ENCODE results near the gene FCHO1.
"Not testable (repeated sequence)": the region's sequence is repeated elsewhere in the genome, so short reads cannot be mapped to it uniquely, and the experiment has no call there.

Gene FCHO1

GRCh38 chr19:17765069-17765618 is 13.9 kb downstream of the FCHO1 start:
- no peak for DNase-seq

GRCh38 chr19:17766543-17767131 is 15.4 kb downstream of the FCHO1 start:
- no peak for DNase-seq

- no peak for DNase-seq
These were observed 16.3 kb downstream of the FCHO1 start for GRCh38 chr19:17767559-17767958.

DNA sequence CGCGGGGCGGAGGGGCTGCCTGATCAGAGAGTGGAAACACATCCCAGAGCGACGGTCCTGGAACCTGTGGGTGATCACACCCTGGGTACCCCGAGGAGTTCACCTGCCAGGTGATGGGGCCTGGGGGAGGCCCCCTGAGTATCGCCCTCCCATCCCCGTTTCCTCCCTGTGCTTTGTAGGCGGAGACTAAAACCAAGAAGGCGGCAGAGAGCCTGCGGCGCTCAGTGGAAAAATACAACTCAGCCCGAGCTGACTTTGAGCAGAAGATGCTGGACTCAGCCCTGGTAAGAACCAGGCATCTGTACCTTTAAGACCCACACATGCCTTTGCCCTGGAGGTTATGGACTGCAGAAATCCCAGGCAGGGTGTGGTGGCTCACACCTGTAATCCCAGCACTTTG is 19.3 kb downstream of the FCHO1 start:
- no peak for DNase-seq

- DNase-seq: no peak
These were observed 20.9 kb downstream of the FCHO1 start for GRCh38 chr19:17772172-17772571.

DNA sequence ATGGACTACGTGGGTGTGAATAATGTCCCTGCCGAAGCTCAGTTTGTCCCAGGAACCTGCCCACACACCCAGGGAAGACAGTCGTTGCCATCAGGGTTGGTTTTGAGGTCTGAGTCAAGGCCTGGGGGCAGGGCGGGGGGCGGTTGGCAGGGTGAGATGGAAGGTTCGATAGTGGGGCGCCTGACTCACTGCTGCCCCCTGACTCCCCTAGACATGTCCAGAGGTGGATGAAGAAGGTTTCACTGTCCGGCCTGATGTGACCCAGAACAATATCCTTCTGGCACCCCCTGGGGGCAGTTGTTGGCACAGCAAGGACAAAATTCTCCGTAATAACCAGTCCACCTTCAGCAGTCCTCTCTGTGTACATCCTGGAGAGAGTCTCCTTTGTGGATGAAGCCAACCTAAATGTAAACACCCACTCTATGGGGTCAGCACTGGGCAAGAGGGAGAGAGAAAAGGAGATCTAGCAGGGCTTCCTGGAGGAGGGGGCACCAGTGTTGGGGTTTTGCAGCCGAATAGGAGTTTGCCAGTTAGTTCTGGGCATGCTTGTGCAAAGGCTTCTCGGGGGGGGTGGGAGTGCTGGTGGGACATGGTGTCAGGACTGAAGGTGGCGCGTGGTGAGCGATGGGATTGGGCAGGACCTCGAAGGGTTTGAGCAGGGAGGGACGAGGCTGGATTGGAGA is 24.1 kb downstream of the FCHO1 start:
- DNase-seq: peak; percentile 33

GRCh38 chr19:17775991-17776803 is 24.9 kb downstream of the FCHO1 start:
- DNase-seq: no peak

DNA sequence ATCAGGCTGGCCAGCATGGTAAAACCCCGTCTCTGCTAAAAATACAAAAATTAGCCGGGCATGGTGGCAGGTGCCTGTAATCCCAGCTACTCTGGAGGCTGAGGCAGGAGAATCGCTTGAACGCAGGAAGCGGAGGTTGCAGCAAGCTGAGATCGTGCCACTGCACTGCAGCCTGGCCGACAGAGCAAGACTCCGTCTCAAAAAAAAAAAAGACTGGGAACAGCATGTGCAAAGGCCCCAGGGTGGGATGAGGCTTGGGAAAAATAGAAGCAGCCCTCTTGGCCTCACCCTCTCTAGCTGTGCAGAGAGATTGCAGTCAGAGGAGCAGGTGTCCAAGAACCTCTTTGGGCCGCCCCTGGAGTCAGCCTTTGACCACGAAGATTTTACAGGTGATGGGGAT is 26.6 kb downstream of the FCHO1 start:
- DNase-seq: not testable (repeated sequence)

GRCh38 chr19:17778251-17778967 is 27.1 kb downstream of the FCHO1 start:
- DNase-seq: no peak

DNA sequence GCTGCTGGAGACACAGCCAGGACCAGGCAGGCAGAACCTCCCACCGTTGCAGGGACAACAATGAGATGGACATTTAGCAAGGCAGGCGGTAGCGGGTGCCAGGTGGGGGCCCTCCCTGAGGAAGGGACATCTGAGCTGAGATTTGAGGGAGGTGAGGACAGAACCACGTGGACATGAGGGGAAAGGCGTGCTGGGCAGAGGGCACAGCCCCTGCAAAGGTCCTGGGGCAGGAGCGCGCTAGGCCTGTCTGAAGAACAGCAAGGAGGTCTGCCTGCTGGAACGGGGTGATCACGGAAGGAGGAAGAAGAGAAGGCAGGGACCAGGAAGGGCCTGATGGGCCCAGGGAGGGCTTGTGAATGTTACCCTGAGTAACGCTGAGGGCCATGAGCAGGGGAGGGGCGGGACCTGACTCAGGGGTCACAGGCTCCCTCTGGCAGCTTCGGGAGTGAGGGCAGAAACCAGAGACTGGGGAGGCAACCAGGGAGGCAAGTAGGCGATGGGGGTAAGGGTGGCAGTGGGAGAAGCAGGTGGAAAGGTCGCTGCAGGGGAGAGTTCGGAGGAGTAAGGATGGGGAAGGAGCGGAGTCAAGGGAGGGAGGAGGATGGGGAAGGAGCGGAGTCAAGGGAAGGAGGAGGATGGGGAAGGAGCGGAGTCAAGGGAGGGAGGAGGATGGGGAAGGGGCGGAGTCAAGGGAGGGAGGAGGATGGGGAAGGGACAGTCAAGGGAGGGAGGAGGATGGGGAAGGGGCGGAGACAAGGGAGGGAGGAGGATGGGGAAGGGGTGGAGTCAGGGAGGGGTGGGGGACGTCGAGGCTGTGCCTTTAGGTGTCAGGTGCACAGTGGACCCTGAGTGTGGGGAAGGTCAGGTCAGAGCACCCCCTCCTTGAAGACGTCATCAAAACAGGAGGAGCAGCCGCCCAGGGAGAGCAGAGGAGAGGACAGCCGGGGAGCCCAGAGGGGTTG is 28.0 kb downstream of the FCHO1 start:
- DNase-seq: no peak

DNA sequence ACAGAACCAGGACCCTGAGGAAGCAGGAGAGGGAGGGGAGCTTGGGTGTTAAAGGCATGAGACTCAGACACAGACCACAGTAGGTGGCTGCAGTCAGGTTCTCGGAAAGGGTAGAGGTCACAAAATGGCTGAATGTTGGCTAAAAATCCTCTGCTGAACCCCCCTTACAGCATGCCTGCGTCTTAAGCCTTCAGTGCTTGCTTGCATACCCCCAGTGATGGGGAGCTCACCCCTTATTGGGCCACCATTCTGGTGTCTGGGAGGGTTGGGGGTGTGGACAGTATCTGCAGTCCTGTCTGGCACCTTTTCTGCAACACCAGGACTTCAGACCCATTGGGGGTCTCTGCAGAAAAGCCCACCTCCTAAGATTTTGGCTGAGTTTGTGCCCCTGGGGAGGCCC is 29.5 kb downstream of the FCHO1 start:
- DNase-seq: no peak

DNA sequence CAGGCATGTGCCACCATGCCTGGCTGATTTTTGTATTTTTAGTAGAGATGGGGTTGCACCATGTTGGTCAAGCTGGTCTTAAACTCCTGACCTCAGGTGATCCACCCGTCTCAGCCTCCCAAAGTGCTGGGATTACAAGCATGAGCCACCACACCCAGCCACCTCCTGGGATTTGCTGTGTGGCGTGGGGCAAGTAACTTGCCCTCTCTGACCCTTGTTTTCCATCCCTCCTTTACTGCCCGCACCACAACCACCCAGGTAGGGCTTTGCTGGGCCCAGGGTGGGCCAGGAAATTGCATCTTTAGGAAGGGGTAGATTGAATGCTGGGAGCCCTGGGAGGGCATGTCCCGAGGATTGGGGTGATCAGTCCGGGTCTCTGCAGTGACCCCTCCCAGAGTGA is 32.4 kb downstream of the FCHO1 start:
- DNase-seq: not testable (repeated sequence)

DNA sequence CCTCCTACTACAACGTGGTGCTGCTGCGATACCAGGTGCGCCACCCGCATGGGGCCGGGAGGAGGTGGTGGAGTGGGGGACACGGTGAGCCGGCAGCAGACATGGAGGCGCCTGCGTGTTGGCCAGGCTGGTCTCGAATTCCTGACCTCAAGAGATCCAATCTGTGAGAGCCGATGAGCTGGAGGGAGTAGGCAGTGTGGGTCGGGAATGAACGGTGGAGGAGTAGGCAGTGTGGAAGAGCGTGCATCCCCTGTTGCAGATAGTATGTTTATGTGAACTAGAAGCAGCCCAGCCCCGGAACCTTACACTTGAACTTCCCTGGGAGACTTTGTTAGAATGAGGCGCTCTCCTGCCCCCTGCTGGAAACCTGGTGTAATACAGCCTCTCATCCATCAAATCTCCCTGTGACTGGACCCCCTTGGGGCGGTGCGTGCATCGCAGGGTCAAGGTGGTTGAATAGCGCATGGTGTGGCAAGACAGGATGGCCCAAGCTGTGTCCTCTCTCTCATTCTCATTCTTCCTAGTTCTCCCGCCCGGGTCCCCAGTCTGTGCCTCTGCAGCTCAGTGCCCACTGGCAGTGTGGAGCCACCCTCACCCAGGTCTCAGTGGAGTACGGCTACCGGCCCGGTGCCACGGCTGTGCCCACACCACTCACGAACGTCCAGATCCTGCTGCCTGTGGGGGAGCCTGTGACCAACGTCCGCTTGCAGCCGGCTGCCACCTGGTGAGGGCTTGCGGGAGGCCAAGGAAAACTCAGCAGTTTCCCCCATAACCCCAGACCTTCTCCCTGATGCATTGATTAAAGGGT is 33.1 kb downstream of the FCHO1 start:
- peak; percentile 68 for DNase-seq

DNA sequence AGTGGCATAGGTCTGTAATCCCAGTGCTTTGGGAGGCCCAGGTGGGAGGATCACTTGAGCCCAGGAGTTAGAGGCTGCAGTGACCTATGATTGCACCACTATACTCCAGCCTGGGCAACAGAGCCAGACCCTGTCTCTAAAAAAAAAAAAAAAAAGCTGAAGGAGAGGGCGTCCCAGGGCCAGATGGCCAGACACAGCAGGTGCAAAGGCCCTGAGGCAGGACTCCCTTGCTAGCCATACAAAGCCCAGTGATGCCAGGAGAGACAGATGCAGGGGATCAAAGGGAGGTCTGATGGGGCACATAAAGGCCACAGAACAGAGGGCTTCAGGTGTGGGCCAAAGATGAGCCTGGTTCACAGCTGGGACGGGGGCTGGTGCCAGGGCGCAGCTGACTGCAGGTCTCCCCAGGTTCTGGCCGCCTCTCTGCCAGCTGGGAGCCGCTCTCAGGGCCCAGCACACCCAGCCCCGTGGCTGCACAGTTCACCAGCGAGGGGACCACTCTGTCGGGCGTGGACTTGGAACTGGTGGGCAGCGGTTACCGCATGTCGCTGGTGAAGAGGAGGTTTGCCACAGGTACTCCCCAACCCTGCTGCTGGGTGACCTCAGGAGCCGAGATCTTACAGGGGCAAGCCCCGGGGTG is 36.1 kb downstream of the FCHO1 start:
- no peak for DNase-seq

- DNase-seq: no peak
These were observed 37.4 kb downstream of the FCHO1 start for GRCh38 chr19:17788632-17789031.

DNA sequence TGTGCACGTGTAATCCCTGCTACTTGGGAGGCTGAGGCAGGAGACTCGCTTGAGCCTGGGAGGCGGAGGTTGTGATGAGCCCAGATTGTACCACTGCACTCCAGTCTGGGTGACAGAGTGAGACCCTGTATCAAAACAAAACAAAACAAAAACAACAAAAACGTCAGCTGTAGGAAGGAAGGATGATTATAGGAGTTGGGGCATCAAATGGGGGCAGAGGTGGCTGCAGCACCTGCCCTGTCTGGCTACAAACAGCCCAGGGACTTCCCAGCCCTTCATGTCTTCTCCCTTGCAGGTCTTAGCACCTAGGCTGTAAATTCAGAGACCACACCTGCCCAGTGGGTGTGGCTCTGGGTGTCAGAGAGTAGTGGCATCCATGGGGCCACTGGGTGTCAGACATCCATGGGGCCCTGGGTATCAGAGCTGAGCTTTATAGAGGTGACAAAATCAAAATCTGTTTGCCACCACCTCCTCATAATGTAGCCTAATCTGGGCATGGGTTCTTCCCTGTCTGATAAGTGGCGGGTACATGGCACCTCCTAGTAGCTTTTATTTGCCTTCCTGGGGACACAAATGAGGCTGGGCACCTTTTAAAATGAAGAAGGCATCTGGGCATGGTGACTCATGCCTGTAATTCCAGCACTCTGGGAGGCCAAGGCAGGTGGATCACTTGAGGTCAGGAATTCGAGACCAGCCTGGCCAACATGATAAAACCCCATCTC is 38.9 kb downstream of the FCHO1 start:
- no peak for DNase-seq

- DNase-seq: no peak
These were observed 43.1 kb downstream of the FCHO1 start for GRCh38 chr19:17794412-17794730.

DNA sequence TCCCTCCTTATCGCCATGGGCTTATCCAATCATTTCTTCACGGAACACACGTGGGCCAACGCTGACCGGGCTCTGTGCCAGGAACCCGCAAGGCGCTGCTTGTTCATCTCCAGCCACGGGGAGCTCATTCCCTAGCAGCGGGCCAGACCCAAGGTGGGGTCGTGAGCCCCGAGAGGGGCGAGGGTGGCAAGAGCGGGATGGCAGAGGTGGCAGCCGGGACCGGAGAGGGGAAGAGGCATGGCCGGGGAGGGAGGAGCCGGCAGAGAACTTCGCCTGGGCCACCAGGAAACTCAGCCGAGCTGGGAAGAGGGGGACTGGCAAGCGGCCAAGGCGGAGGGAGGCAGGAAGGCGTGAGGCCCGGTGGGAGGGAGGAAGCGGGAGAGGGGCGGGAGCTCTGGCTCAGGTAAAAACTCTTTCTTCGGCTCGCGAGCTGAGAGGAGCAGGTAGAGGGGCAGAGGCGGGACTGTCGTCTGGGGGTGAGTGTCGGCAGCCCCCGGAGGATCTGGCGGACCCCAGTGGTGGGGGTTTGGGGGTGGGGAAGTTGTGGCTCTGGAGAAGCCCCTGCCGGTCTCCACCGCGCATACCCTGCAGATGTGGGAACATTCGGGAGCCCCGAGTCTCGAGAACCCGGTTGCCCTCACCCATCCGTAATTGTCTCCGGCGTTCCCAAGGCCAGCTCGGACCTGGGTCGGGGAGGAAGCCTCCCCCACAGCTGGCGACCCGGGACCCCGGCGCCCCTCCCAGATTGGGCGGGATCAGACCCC is 43.6 kb downstream of the FCHO1 start, which contains the start of gene B3GNT3:
Gene B3GNT3, plus strand, starts transcription at position 408 of the 764 bp plus-strand sequence. CDS start 12,670 bp downstream, outside the sequence.
- DNase-seq: no peak

- DNase-seq: no peak
These were observed 44.2 kb downstream of the FCHO1 start for GRCh38 chr19:17795495-17795856.
